Keratinocyte (primary cell): ENCODE data around the gene IRX5. TPM values are rescaled to one million over a fixed set of nuclear protein-coding genes. Genes with fewer than 3 reads are reported as not detected.

Experiments used
- DNase-seq: peaks from one replicate; pipeline ENCODE4 v3.0.0-alpha.2; 2011; ENCODE audit warnings: low read depth, missing footprints, low spot score
- FAIRE-seq: peaks from 2 replicates; lab custom pipeline; 2011; peaks lifted over from hg19 to GRCh38; lab: Jason Lieb, UNC
- H2AFZ ChIP-seq: 2 replicates; pipeline ENCODE4 v1.6.0; 2012; ENCODE audit warnings: low read length, control low read depth, inconsistent platforms; ENCODE audit not compliant: control insufficient read depth
- H3K27ac ChIP-seq: 2 replicates; pipeline ENCODE4 v1.5.1; 2011; ENCODE audit warnings: low read length; ENCODE audit not compliant: control insufficient read depth, insufficient read depth
- H3K27me3 ChIP-seq: 3 replicates; pipeline ENCODE4 v1.6.0; 2011; ENCODE audit warnings: low read length; ENCODE audit not compliant: control insufficient read depth, insufficient read depth; ENCODE audit errors: extremely low read depth
- H3K36me3 ChIP-seq, 2 experiments: 2 replicates in 1 of 2; 3 replicates in 1 of 2; pipeline ENCODE4 v1.5.1; 2011; ENCODE audit warnings: low read length in 2 of 2, mild to moderate bottlenecking in 1 of 2; ENCODE audit not compliant: control insufficient read depth in 2 of 2, insufficient read depth in 2 of 2; ENCODE audit errors: extremely low read depth in 1 of 2
- H3K4me1 ChIP-seq: 3 replicates; pipeline ENCODE4 v1.5.1; 2011; ENCODE audit warnings: low read length; ENCODE audit not compliant: control insufficient read depth, insufficient read depth; ENCODE audit errors: extremely low read depth
- H3K4me2 ChIP-seq: 3 replicates; pipeline ENCODE4 v1.6.0; 2011; ENCODE audit warnings: low read depth, low read length; ENCODE audit not compliant: control insufficient read depth, insufficient read depth; ENCODE audit errors: extremely low read depth
- H3K4me3 ChIP-seq, 3 experiments: fragments of 200-600 bp in 1 of 3; sonication (generic) in 1 of 3; 2 replicates in 2 of 3; 3 replicates in 1 of 3; pipeline ENCODE4 v1.5.1; 2011 to 2016; ENCODE audit warnings: low read length in 3 of 3, mild to moderate bottlenecking in 3 of 3, control low read depth in 2 of 3, inconsistent platforms in 1 of 3, low read depth in 1 of 3, mixed read lengths in 1 of 3, mixed run types in 1 of 3, moderate library complexity in 1 of 3; ENCODE audit not compliant: control insufficient read depth in 2 of 3, insufficient read depth in 2 of 3; ENCODE audit errors: extremely low read depth in 1 of 3
- H3K79me2 ChIP-seq: 2 replicates; pipeline ENCODE4 v1.6.0; 2012; ENCODE audit warnings: low read length; ENCODE audit not compliant: control insufficient read depth, insufficient read depth
- H3K9ac ChIP-seq: 3 replicates; pipeline ENCODE4 v1.6.0; 2011; ENCODE audit warnings: low read length; ENCODE audit not compliant: control insufficient read depth, insufficient read depth; ENCODE audit errors: extremely low read depth
- H3K9me1 ChIP-seq: 3 replicates; pipeline ENCODE4 v1.6.0; 2011; ENCODE audit warnings: low read length; ENCODE audit not compliant: control insufficient read depth, insufficient read depth; ENCODE audit errors: extremely low read depth
- H3K9me3 ChIP-seq: 2 replicates; pipeline ENCODE4 v1.5.1; 2012; ENCODE audit warnings: low read depth, low read length; ENCODE audit not compliant: control insufficient read depth
- H4K20me1 ChIP-seq: 3 replicates; pipeline ENCODE4 v1.6.0; 2011; ENCODE audit warnings: low read length; ENCODE audit not compliant: control insufficient read depth, insufficient read depth; ENCODE audit errors: extremely low read depth
- EZH2 ChIP-seq: IDR thresholded peaks from one replicate; pipeline ENCODE4 v1.6.1; 2012; ENCODE audit warnings: inconsistent platforms, mild to moderate bottlenecking, low read length, moderate library complexity
- dilution Hi-C: fragments of 300-500 bp; cut with MboI; formaldehyde crosslinking; loops from one replicate; pipeline ENCODE4 v1.7.0; 2020; ENCODE audit warnings: low sequenced_read_pairs; ENCODE audit not compliant: extremely low pct_ligation_motif_present
- polyA plus RNA-seq, 5 experiments: library from polyadenylated mRNA; depleted of rRNA in 3 of 5; stranded (reverse) in 3 of 5; stranded (forward) in 1 of 5; unstranded in 1 of 5; fragments of >200 nt; gene quantifications; 1 replicate in 1 of 5; 2 replicates in 3 of 5; 3 replicates in 1 of 5; pipeline versions ENCODE4 v1.2.1 to v1.2.3, GENCODE V29; 2011 to 2012; ENCODE audit warnings: missing spikeins in 2 of 5, low read depth in 1 of 5, low replicate concordance in 1 of 5
- TF ChIP-seq, protein P1 (sequence below), 3 experiments: IDR thresholded peaks in 1 of 3; conservative IDR thresholded peaks in 1 of 3; optimal IDR thresholded peaks in 1 of 3; 2 replicates in 2 of 3; 3 replicates in 1 of 3; pipeline versions ENCODE3 to v1.5.1; 2011; ENCODE audit warnings: low read length in 3 of 3, mild to moderate bottlenecking in 3 of 3, moderate library complexity in 2 of 3, control low read depth in 1 of 3, inconsistent platforms in 1 of 3; ENCODE audit not compliant: insufficient read depth in 2 of 3; ENCODE audit errors: extremely low read depth in 1 of 3

The IRX5 gene
- polyA plus RNA-seq, 1 donor (not counting 4 experiments of a cell fraction or from before 2014, with no cell fraction given): 2.6 TPM

GRCh38 chr16:54901606-54902005, 29.1 kb upstream of the IRX5 start:
- Histone ChIP-seq H4K20me1 (no peaks in the 10 kb centered on the region), H3K4me2 (no peak overlapping the region), H2AFZ (no peak overlapping the region), H3K9ac (no peak overlapping the region), H3K9me1 (no peaks in the 10 kb centered on the region), H3K27me3 (no peaks in the 10 kb centered on the region), H3K4me3 (no peak overlapping the region), H3K4me1 (no peaks in the 10 kb centered on the region), H3K27ac (no peak overlapping the region), H3K36me3 (no peaks in the 10 kb centered on the region), H3K79me2 (no peaks in the 10 kb centered on the region), H3K9me3 (no peaks in the 10 kb centered on the region)
- FAIRE-seq (no peak), DNase-seq (no peak)
- no peak for TF ChIP-seq EZH2
- TF ChIP-seq, protein P1, sequence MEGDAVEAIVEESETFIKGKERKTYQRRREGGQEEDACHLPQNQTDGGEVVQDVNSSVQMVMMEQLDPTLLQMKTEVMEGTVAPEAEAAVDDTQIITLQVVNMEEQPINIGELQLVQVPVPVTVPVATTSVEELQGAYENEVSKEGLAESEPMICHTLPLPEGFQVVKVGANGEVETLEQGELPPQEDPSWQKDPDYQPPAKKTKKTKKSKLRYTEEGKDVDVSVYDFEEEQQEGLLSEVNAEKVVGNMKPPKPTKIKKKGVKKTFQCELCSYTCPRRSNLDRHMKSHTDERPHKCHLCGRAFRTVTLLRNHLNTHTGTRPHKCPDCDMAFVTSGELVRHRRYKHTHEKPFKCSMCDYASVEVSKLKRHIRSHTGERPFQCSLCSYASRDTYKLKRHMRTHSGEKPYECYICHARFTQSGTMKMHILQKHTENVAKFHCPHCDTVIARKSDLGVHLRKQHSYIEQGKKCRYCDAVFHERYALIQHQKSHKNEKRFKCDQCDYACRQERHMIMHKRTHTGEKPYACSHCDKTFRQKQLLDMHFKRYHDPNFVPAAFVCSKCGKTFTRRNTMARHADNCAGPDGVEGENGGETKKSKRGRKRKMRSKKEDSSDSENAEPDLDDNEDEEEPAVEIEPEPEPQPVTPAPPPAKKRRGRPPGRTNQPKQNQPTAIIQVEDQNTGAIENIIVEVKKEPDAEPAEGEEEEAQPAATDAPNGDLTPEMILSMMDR (optimal IDR thresholded peaks at IDR 0.05 in 1 of 3, IDR thresholded peaks at IDR 0.05 in 1 of 3, conservative IDR thresholded peaks at IDR 0.05 in 1 of 3; ENCODE audit: extremely low read depth in 1 of 3, insufficient read depth in 2 of 3, low read length in 3 of 3): no peak
- dilution Hi-C loops: no loop called here

- dilution Hi-C loops: no loop called here
- H2AFZ ChIP-seq: no peak overlapping the region
- H3K27me3 ChIP-seq: no peaks in the 10 kb centered on the region
- H3K27ac ChIP-seq: no peak overlapping the region
- no peaks in the 10 kb centered on the region for H3K9me3 ChIP-seq
- no peak for DNase-seq
- H3K79me2 ChIP-seq: no peaks in the 10 kb centered on the region
- no peaks in the 10 kb centered on the region for H4K20me1 ChIP-seq
- H3K36me3 ChIP-seq: no peaks in the 10 kb centered on the region
- no peak for FAIRE-seq
- no peak for TF ChIP-seq EZH2
- TF ChIP-seq, protein P1 (optimal IDR thresholded peaks at IDR 0.05 in 1 of 3, IDR thresholded peaks at IDR 0.05 in 1 of 3, conservative IDR thresholded peaks at IDR 0.05 in 1 of 3; ENCODE audit: extremely low read depth in 1 of 3, insufficient read depth in 2 of 3, low read length in 3 of 3): no peak
- no peaks in the 10 kb centered on the region for H3K9me1 ChIP-seq
- H3K4me2 ChIP-seq: no peak overlapping the region
- no peak overlapping the region for H3K4me3 ChIP-seq
- no peak overlapping the region for H3K9ac ChIP-seq
- no peaks in the 10 kb centered on the region for H3K4me1 ChIP-seq
These were observed 27.6 kb upstream of the IRX5 start for GRCh38 chr16:54903047-54903446.
